GM12878 (cell line): ENCODE results near the gene ASIC4. TPM values are rescaled to one million over a fixed set of nuclear protein-coding genes. Genes with fewer than 3 reads are reported as not detected.

Source experiments
- ATAC-seq: fragments of 200-7000 bp; cut with Tn5 transposase; 3 replicates; pipeline ENCODE4 v1.9.1; 2020; ENCODE audit warnings: mild to moderate bottlenecking, moderate library complexity
- BruUV-seq: library from RNA; stranded (reverse); fragments of 400-500 nt; replicated peaks from 2 replicates; lab custom pipeline; 2021; lab: Mats Ljungman, UMichigan
- CTCF ChIA-PET: fragments of 300-600 bp; sonication (Branson Sonifier 250); formaldehyde crosslinking; extraction: SDS; loops from one replicate; lab custom pipeline; 2021; ENCODE audit warnings: inconsistent platforms; lab: Yijun Ruan, JAX
- POLR2A ChIA-PET: fragments of 350-600 bp; formaldehyde crosslinking; extraction: SDS; loops from one replicate; lab custom pipeline; 2021; ENCODE audit warnings: inconsistent platforms; lab: Charles Lee
- RAD21 ChIA-PET: fragments of 300-600 bp; sonication (Branson Sonifier 250); formaldehyde crosslinking; loops from one replicate; lab custom pipeline; 2023; ENCODE audit warnings: antibody characterized with exemption; ENCODE audit not compliant: unreplicated experiment; lab: Charles Lee
- SMC1A ChIA-PET: fragments of 300-600 bp; sonication (Branson Sonifier 250); formaldehyde crosslinking; loops from one replicate; lab custom pipeline; 2023; ENCODE audit not compliant: unreplicated experiment, uncharacterized antibody; lab: Charles Lee
- DNase-seq: peaks from one replicate; pipeline ENCODE4 v3.0.0-alpha.2; 2011; ENCODE audit warnings: low read depth, low spot score
- FAIRE-seq: peaks from 3 replicates; lab custom pipeline; 2011; peaks lifted over from hg19 to GRCh38; lab: Jason Lieb, UNC
- H2AFZ ChIP-seq: 2 replicates; pipeline ENCODE4 v1.6.0; 2011; ENCODE audit warnings: low read depth, low read length, control low read depth; ENCODE audit not compliant: control insufficient read depth
- H3K27ac ChIP-seq: 2 replicates; pipeline ENCODE4 v1.5.1; 2011; ENCODE audit warnings: control low read depth; ENCODE audit not compliant: control insufficient read depth, insufficient read depth
- H3K27me3 ChIP-seq, 2 experiments: replicated peaks in 1 of 2; 2 replicates each; pipeline versions ENCODE4 v1.6.0 to v1.6.1; 2011; ENCODE audit warnings: low read length in 1 of 2; ENCODE audit not compliant: control insufficient read depth in 2 of 2, insufficient read depth in 2 of 2
- H3K36me3 ChIP-seq, 2 experiments: 2 replicates each; pipeline ENCODE4 v1.5.1; 2011; ENCODE audit warnings: low read length in 1 of 2; ENCODE audit not compliant: control insufficient read depth in 2 of 2, insufficient read depth in 2 of 2
- H3K4me1 ChIP-seq: 2 replicates; pipeline ENCODE4 v1.6.1; 2011; ENCODE audit warnings: mild to moderate bottlenecking, low read length, moderate library complexity, mixed read lengths; ENCODE audit not compliant: control insufficient read depth, insufficient read depth
- H3K4me2 ChIP-seq: 2 replicates; pipeline ENCODE4 v1.6.0; 2011; ENCODE audit warnings: control low read depth; ENCODE audit not compliant: control insufficient read depth, insufficient read depth
- H3K4me3 ChIP-seq: fragments of 200-600 bp; sonication (generic); 2 replicates; pipeline ENCODE4 v1.5.1; 2016
- H3K79me2 ChIP-seq: 2 replicates; pipeline ENCODE4 v1.6.0; 2011; ENCODE audit warnings: low read length; ENCODE audit not compliant: control insufficient read depth, insufficient read depth
- H3K9ac ChIP-seq: 2 replicates; pipeline ENCODE4 v1.8.0; 2011; ENCODE audit warnings: low read length, control low read depth, mixed read lengths; ENCODE audit not compliant: control insufficient read depth, insufficient read depth
- H3K9me3 ChIP-seq: replicated peaks from 3 replicates; pipeline ENCODE4 v1.5.1; 2011; ENCODE audit warnings: mild to moderate bottlenecking, low read length; ENCODE audit not compliant: control insufficient read depth, insufficient read depth
- H4K20me1 ChIP-seq: 2 replicates; pipeline ENCODE4 v1.6.0; 2011; ENCODE audit not compliant: control insufficient read depth, insufficient read depth
- BHLHE40 ChIP-seq, 2 experiments: fragments of 450-650 bp in 1 of 2; IDR thresholded peaks; 2 replicates each; pipeline ENCODE4 v1.6.1; 2011 to 2017; ENCODE audit warnings: low read depth in 2 of 2, borderline replicate concordance in 1 of 2, improper control_type of control experiment in 1 of 2, low read length in 1 of 2, mild to moderate bottlenecking in 1 of 2
- CEBPB ChIP-seq, 2 experiments: fragments of 150-350 bp in 1 of 2; IDR thresholded peaks; 2 replicates each; pipeline ENCODE4 v1.6.1; 2012 to 2014; ENCODE audit warnings: low read depth in 2 of 2, low read length in 2 of 2, borderline replicate concordance in 1 of 2, inconsistent platforms in 1 of 2
- ETV6 ChIP-seq, 2 experiments: fragments of 450-650 bp in 1 of 2; IDR thresholded peaks in 1 of 2; conservative IDR thresholded peaks in 1 of 2; 2 replicates each; pipeline ENCODE4 v1.6.1; 2014; ENCODE audit warnings: antibody characterized with exemption in 1 of 2, borderline replicate concordance in 1 of 2, low read depth in 1 of 2, mild to moderate bottlenecking in 1 of 2, moderate library complexity in 1 of 2
- IKZF2 ChIP-seq, 2 experiments: fragments of 450-650 bp; IDR thresholded peaks; 2 replicates each; pipeline ENCODE4 v1.6.1; 2017; ENCODE audit warnings: mild to moderate bottlenecking in 2 of 2, moderate library complexity in 2 of 2
- JUNB ChIP-seq: IDR thresholded peaks from 2 replicates; pipeline ENCODE4 v1.6.1; 2016; ENCODE audit warnings: antibody characterized with exemption, mild to moderate bottlenecking
- KDM1A ChIP-seq: fragments of 200-600 bp; sonication (generic); IDR thresholded peaks from 2 replicates; pipeline ENCODE4 v1.6.1; 2016; ENCODE audit warnings: borderline replicate concordance
- MAX ChIP-seq: IDR thresholded peaks from 2 replicates; pipeline ENCODE4 v1.6.1; 2012; ENCODE audit warnings: low read depth, low read length, improper control_type of control experiment
- NFIC ChIP-seq: IDR thresholded peaks from 2 replicates; pipeline ENCODE4 v1.6.1; 2012; ENCODE audit warnings: low read depth, mild to moderate bottlenecking, inconsistent platforms, low read length, moderate library complexity
- NFYA ChIP-seq: IDR thresholded peaks from 2 replicates; pipeline ENCODE4 v1.6.1; 2011; ENCODE audit warnings: low read depth, mild to moderate bottlenecking, low read length, improper control_type of control experiment, borderline replicate concordance
- NFYB ChIP-seq: IDR thresholded peaks from 2 replicates; pipeline ENCODE4 v1.6.1; 2011; ENCODE audit warnings: low read depth, mild to moderate bottlenecking, low read length, improper control_type of control experiment, moderate library complexity; ENCODE audit not compliant: insufficient read depth
- NKRF ChIP-seq: fragments of 450-650 bp; conservative IDR thresholded peaks from 2 replicates; pipeline ENCODE4 v1.6.1; 2017; ENCODE audit warnings: mild to moderate bottlenecking, moderate library complexity
- PAX5 ChIP-seq: IDR thresholded peaks from 2 replicates; pipeline ENCODE4 v1.6.1; 2011; ENCODE audit warnings: low read depth, low read length, borderline replicate concordance
- SPI1 ChIP-seq: IDR thresholded peaks from 2 replicates; pipeline ENCODE4 v1.6.1; 2011; ENCODE audit warnings: low read depth, mild to moderate bottlenecking, low read length, moderate library complexity, borderline replicate concordance; ENCODE audit not compliant: insufficient read depth
- TARDBP ChIP-seq: IDR thresholded peaks from 2 replicates; pipeline ENCODE4 v1.6.1; 2016; ENCODE audit warnings: borderline replicate concordance
- WGBS: methylation state at CpG from one replicate; pipeline ENCODE4 v1.1.6; 2016; ENCODE audit warnings: low lambda C conversion rate; ENCODE audit not compliant: insufficient replicate concordance, insufficient coverage; ENCODE audit errors: missing lambda C conversion rate; 5-methylcytosine and 5-hydroxymethylcytosine counted together
- in situ Hi-C: fragments of 300-500 bp; cut with MboI; formaldehyde crosslinking; loops from 9 replicates; pipeline ENCODE4 v1.14.3; 2018; ENCODE audit warnings: mixed read lengths
- intact Hi-C: fragments of 100-400 bp; cut with micrococcal nuclease; formaldehyde crosslinking; loops from one replicate; pipeline ENCODE4 v1.14.2; 2022; ENCODE audit not compliant: unreplicated experiment
- polyA plus RNA-seq, 11 experiments: library from polyadenylated mRNA; depleted of rRNA in 4 of 11; unstranded in 6 of 11; stranded (reverse) in 5 of 11; fragments of >200 nt; fragmentation: Nextera tagmentation in 4 of 11; fragmentation: Illumina TruSeq in 1 of 11; extraction: Ambion mirVana in 4 of 11; extraction: Trizol in 1 of 11; gene quantifications; 1 replicate in 1 of 11; 2 replicates in 10 of 11; pipeline versions ENCODE4 v1.2.1 to v1.2.3, GENCODE V29; 2011 to 2016; ENCODE audit warnings: inconsistent platforms in 2 of 11, missing spikeins in 2 of 11, low read depth in 1 of 11
- total RNA-seq, 4 experiments: library from RNA; depleted of rRNA in 3 of 4; stranded (reverse); fragments of >200 nt in 3 of 4; fragmentation: Illumina TruSeq in 1 of 4; extraction: Trizol in 1 of 4; gene quantifications; 2 replicates each; pipeline versions ENCODE4 v1.2.1 to v1.2.3, GENCODE V29; 2013 to 2021

The ASIC4 gene
- total and polyA plus RNA-seq, 10 of the 15 experiments (the other 5 are each of a cell fraction or from before 2014, with no cell fraction given) = 0.01 TPM; not detected in 9

GRCh38 chr2:219526320-219527075, 12.2 kb downstream of the ASIC4 start:
- H3K4me3 ChIP-seq = no peak overlapping the region
- in situ Hi-C loops (no loop called here), intact Hi-C loops (no loop called here)
- no peaks in the 10 kb centered on the region for H3K9me3 ChIP-seq
- H2AFZ ChIP-seq = no peak overlapping the region
- no peaks in the 10 kb centered on the region for H3K79me2 ChIP-seq
- POLR2A ChIA-PET = no interaction called here
- 8% methylated on average over 10 of the region's 11 CpGs for WGBS
- H4K20me1 ChIP-seq = no peaks in the 10 kb centered on the region; the same call in 1 of the 2 replicates
- no peak overlapping the region for H3K27ac ChIP-seq
- RAD21 ChIA-PET = interaction anchor here (0.8 kb wide), 1 partner anchor 11 kb away, joined by 3 read pairs; no protein-coding TSS in a partner anchor
- FAIRE-seq (no peak), DNase-seq (no peak), ATAC-seq (no peak)
- no peak overlapping the region for H3K9ac ChIP-seq
- H3K36me3 ChIP-seq = no peaks in the 10 kb centered on the region
- peaks cover 20 to 21% of the 10 kb centered on the region in 2 experiments for H3K27me3 ChIP-seq
- BruUV-seq = no TSS peak
- TF ChIP-seq MAX (no peak), TARDBP (no peak), CEBPB (IDR thresholded peaks at IDR 0.05; ENCODE audit: borderline replicate concordance in 1 of 2, low read depth in 2 of 2, low read length in 2 of 2) (no peak), PAX5 (no peak), SPI1 (no peak), ETV6 (conservative IDR thresholded peaks at IDR 0.05 in 1 of 2, IDR thresholded peaks at IDR 0.05 in 1 of 2; ENCODE audit: borderline replicate concordance in 1 of 2, low read depth in 1 of 2) (no peak), NFIC (no peak), NFYB (no peak), NFYA (no peak), BHLHE40 (IDR thresholded peaks at IDR 0.05; ENCODE audit: borderline replicate concordance in 1 of 2, low read depth in 2 of 2, low read length in 1 of 2) (no peak), KDM1A (no peak), NKRF (no peak), IKZF2 (IDR thresholded peaks at IDR 0.05) (no peak), JUNB (no peak)
- SMC1A ChIA-PET = interaction anchor here (1.0 to 3.6 kb wide), 3 partner anchors 27 to 34 kb away, joined by 3 to 22 read pairs (median 4); partner anchors contain the start of gene GMPPA
- no peak overlapping the region for H3K4me2 ChIP-seq
- CTCF ChIA-PET = interaction anchor here (1.6 to 10.8 kb wide), 5 partner anchors 9 to 124 kb away, joined by 3 to 224 read pairs (median 25); partner anchors contain the start of gene GMPPA
- H3K4me1 ChIP-seq = no peaks in the 10 kb centered on the region
